B cell (primary cell): ENCODE data around the gene TNIK. TPM values are rescaled to one million over a fixed set of nuclear protein-coding genes. Genes with fewer than 3 reads are reported as not detected.

Experiments
- ATAC-seq: fragments of 200-7000 bp; cut with Tn5 transposase; one replicate; pipeline ENCODE4 v1.10.0; 2021; ENCODE audit warnings: low read depth, mild to moderate bottlenecking, moderate number of reproducible peaks, moderate library complexity
- CTCF ChIA-PET: fragments of 350-600 bp; sonication (Branson Sonifier 250); formaldehyde crosslinking; loops from one replicate; lab custom pipeline; 2021; ENCODE audit warnings: antibody characterized with exemption, inconsistent platforms; lab: Charles Lee
- POLR2A ChIA-PET: fragments of 350-600 bp; sonication (Branson Sonifier 250); formaldehyde crosslinking; loops from one replicate; lab custom pipeline; 2021; ENCODE audit warnings: antibody characterized with exemption; lab: Charles Lee
- DNase-seq: peaks from one replicate; pipeline ENCODE4 v3.0.0; 2013
- H2AFZ ChIP-seq: 2 replicates; pipeline ENCODE4 v1.6.1; 2012; ENCODE audit warnings: mild to moderate bottlenecking, low read depth, low read length; ENCODE audit not compliant: insufficient read depth, poor library complexity, severe bottlenecking
- H3K27ac ChIP-seq, 2 donors: 1 replicate in 1 of 2; 2 replicates in 1 of 2; pipeline ENCODE4 v1.5.1; 2012 to 2013; ENCODE audit warnings: low read length in 2 of 2, mild to moderate bottlenecking in 2 of 2, moderate library complexity in 1 of 2
- H3K27me3 ChIP-seq, 4 experiments: fragments of 200-600 bp in 1 of 4; sonication (generic) in 1 of 4; replicated peaks in 1 of 4; 1 replicate in 2 of 4; 2 replicates in 2 of 4; pipeline versions ENCODE4 v1.6.1 to v1.7.0; 2013 to 2016; ENCODE audit warnings: low read length in 3 of 4, mild to moderate bottlenecking in 2 of 4, mixed read lengths in 1 of 4, moderate library complexity in 1 of 4; ENCODE audit not compliant: insufficient read depth in 4 of 4, control insufficient read depth in 3 of 4; ENCODE audit errors: control extremely low read depth in 1 of 4
- H3K36me3 ChIP-seq, 2 experiments: replicated peaks in 1 of 2; 1 replicate in 1 of 2; 2 replicates in 1 of 2; pipeline versions ENCODE4 v1.6.1 to v1.7.1; 2013; ENCODE audit warnings: low read length in 1 of 2; ENCODE audit not compliant: insufficient read depth in 2 of 2, control insufficient read depth in 1 of 2; ENCODE audit errors: control extremely low read depth in 1 of 2, extremely low read depth in 1 of 2
- H3K4me1 ChIP-seq, 2 donors: fragments of 200-600 bp in 1 of 2; sonication (generic) in 1 of 2; 1 replicate in 1 of 2; 2 replicates in 1 of 2; pipeline versions ENCODE4 v1.5.1 to v1.6.1; 2013 to 2017; ENCODE audit warnings: low read length in 2 of 2; ENCODE audit not compliant: control insufficient read depth in 2 of 2, insufficient read depth in 2 of 2
- H3K4me2 ChIP-seq: replicated peaks from 2 replicates; pipeline ENCODE3; 2012; ENCODE audit warnings: mild to moderate bottlenecking, low read depth, low read length; ENCODE audit not compliant: poor library complexity, severe bottlenecking
- H3K4me3 ChIP-seq, 5 experiments: fragments of 200-600 bp in 1 of 5; sonication (generic) in 1 of 5; 1 replicate in 3 of 5; 2 replicates in 2 of 5; pipeline versions ENCODE4 v1.5.1 to v1.7.0; 2011 to 2016; ENCODE audit warnings: low read length in 4 of 5, mild to moderate bottlenecking in 4 of 5, low read depth in 2 of 5, control low read depth in 1 of 5, moderate library complexity in 1 of 5; ENCODE audit not compliant: insufficient read depth in 1 of 5; ENCODE audit errors: control extremely low read depth in 1 of 5, extremely low read depth in 1 of 5
- H3K79me2 ChIP-seq: fragments of 200-600 bp; sonication (generic); one replicate; pipeline ENCODE4 v1.6.0; 2016; ENCODE audit warnings: low read length; ENCODE audit not compliant: control insufficient read depth, insufficient read depth
- H3K9ac ChIP-seq: fragments of 200-600 bp; sonication (generic); 2 replicates; pipeline ENCODE4 v1.6.1; 2017; ENCODE audit warnings: mild to moderate bottlenecking, low read length, moderate library complexity
- H3K9me3 ChIP-seq, 3 donors: one replicate each; pipeline versions ENCODE4 v1.6.1 to v1.7.1; 2013; ENCODE audit warnings: low read length in 2 of 3; ENCODE audit not compliant: control insufficient read depth in 2 of 3, insufficient read depth in 1 of 3; ENCODE audit errors: control extremely low read depth in 1 of 3
- H4K20me1 ChIP-seq: 2 replicates; pipeline ENCODE4 v1.6.0; 2012; ENCODE audit warnings: mild to moderate bottlenecking, low read length; ENCODE audit not compliant: insufficient read depth, control insufficient read depth, poor library complexity, severe bottlenecking
- H3K27ac Mint-ChIP-seq: one replicate; pipeline ENCODE4 v1.8.0; 2021; ENCODE audit warnings: mixed read lengths
- H3K27me3 Mint-ChIP-seq: one replicate; pipeline ENCODE4 v1.8.0; 2021; ENCODE audit warnings: mixed read lengths
- H3K4me1 Mint-ChIP-seq: one replicate; pipeline ENCODE4 v1.8.0; 2021; ENCODE audit warnings: mixed read lengths
- H3K4me3 Mint-ChIP-seq: one replicate; pipeline ENCODE4 v1.8.0; 2021; ENCODE audit warnings: mixed read lengths
- H3K9me3 Mint-ChIP-seq: one replicate; pipeline ENCODE4 v1.8.0; 2022; ENCODE audit warnings: mixed read lengths; ENCODE audit not compliant: insufficient read depth
- CTCF ChIP-seq: fragments of 200-600 bp; IDR thresholded peaks from one replicate; pipeline ENCODE4 v1.8.0; 2022; ENCODE audit warnings: antibody characterized with exemption, mild to moderate bottlenecking
- EZH2 ChIP-seq: IDR thresholded peaks from 2 replicates; pipeline ENCODE4 v1.6.1; 2012; ENCODE audit warnings: borderline replicate concordance, low read depth, mild to moderate bottlenecking, moderate library complexity, low read length; ENCODE audit not compliant: insufficient read depth, poor library complexity, severe bottlenecking
- WGBS: methylation state at CpG from one replicate; pipeline ENCODE4 v1.1.5; 2013; ENCODE audit warnings: missing lambda C conversion rate; ENCODE audit not compliant: insufficient coverage; 5-methylcytosine and 5-hydroxymethylcytosine counted together
- intact Hi-C: fragments of 100-400 bp; cut with micrococcal nuclease; formaldehyde crosslinking; loops from one replicate; pipeline ENCODE4 v1.10.0; 2022
- polyA plus RNA-seq: library from polyadenylated mRNA; depleted of rRNA; stranded (reverse); fragments of >200 nt; gene quantifications from 2 replicates; pipeline ENCODE4 v1.2.3, GENCODE V29; 2012
- total RNA-seq, 2 donors: library from RNA; stranded (reverse); fragments of 120-200 nt in 1 of 2; gene quantifications; 1 replicate in 1 of 2; 2 replicates in 1 of 2; pipeline versions ENCODE4 v1.2.3 to v1.2.4, GENCODE V29; 2013 to 2022

Gene TNIK
- total and polyA plus RNA-seq, 2 donors (not counting 1 experiment from before 2014, with no cell fraction given) = 0.66 to 7.7 TPM

- no peaks in the 10 kb centered on the region for H3K9me3 ChIP-seq
- intact Hi-C loops = no loop called here
- no peak for ATAC-seq
- H3K4me3 ChIP-seq = no peak overlapping the region
- H3K4me1 Mint-ChIP-seq = no peaks in the 10 kb centered on the region
- no peak overlapping the region for H3K27ac ChIP-seq
- 60% methylated on average over 1 of the region's 1 CpG for WGBS
- H3K4me1 ChIP-seq = no peaks in the 10 kb centered on the region
- no peak overlapping the region for H3K9ac ChIP-seq
- no peaks in the 10 kb centered on the region for H3K9me3 Mint-ChIP-seq
- no peak for TF ChIP-seq EZH2
- no peak for TF ChIP-seq CTCF
- DNase-seq = no peak
- H3K27me3 ChIP-seq = no peaks in the 10 kb centered on the region
- no peaks in the 10 kb centered on the region for H3K79me2 ChIP-seq
- H3K36me3 ChIP-seq = no peaks in the 10 kb centered on the region
- POLR2A ChIA-PET = no interaction called here
- no peak overlapping the region for H2AFZ ChIP-seq
- H3K4me2 ChIP-seq = no peak overlapping the region
- H4K20me1 ChIP-seq = no peaks in the 10 kb centered on the region
- no peak overlapping the region for H3K4me3 Mint-ChIP-seq
- CTCF ChIA-PET = no interaction called here
- peaks cover 8% of the 10 kb centered on the region for H3K27me3 Mint-ChIP-seq
- H3K27ac Mint-ChIP-seq = no peak overlapping the region
Observed at GRCh38 chr3:171057072-171057471, 403.1 kb downstream of the TNIK start.

- Histone ChIP-seq H3K9me3 (no peaks in the 10 kb centered on the region), H3K36me3 (no peaks in the 10 kb centered on the region), H4K20me1 (no peaks in the 10 kb centered on the region), H3K9ac (no peak overlapping the region), H3K27ac (no peak overlapping the region), H3K4me1 (no peaks in the 10 kb centered on the region), H3K4me2 (no peak overlapping the region), H3K79me2 (no peaks in the 10 kb centered on the region), H2AFZ (no peak overlapping the region), H3K4me3 (no peak overlapping the region), H3K27me3 (no peaks in the 10 kb centered on the region)
- POLR2A ChIA-PET = no interaction called here
- CTCF ChIA-PET = no interaction called here
- 96% methylated on average over 3 of the region's 5 CpGs for WGBS
- Mint-ChIP-seq H3K4me1 (no peaks in the 10 kb centered on the region), H3K4me3 (no peak overlapping the region), H3K27me3 (peaks cover 8% of the 10 kb centered on the region), H3K27ac (no peak overlapping the region), H3K9me3 (no peaks in the 10 kb centered on the region)
- DNase-seq = no peak
- TF ChIP-seq EZH2 (no peak), CTCF (no peak)
- intact Hi-C loops = no loop called here
- no peak for ATAC-seq
Observed at GRCh38 chr3:171056528-171056927, 403.7 kb downstream of the TNIK start.
